Tongue (tissue), 2 donors: ENCODE data around the gene CUL3. TPM values are rescaled to one million over a fixed set of nuclear protein-coding genes. Genes with fewer than 3 reads are reported as not detected.

Source experiments
- DNase-seq: peaks from one replicate; pipeline ENCODE4 v3.0.0-alpha.2; 2015
- total RNA-seq: library from RNA; depleted of rRNA; stranded (reverse); fragments of >200 nt; gene quantifications from one replicate; pipeline ENCODE4 v1.2.3, GENCODE V29; 2014

Gene CUL3
- total RNA-seq, 1 donor from 2014 or later, result 107 TPM

DNA sequence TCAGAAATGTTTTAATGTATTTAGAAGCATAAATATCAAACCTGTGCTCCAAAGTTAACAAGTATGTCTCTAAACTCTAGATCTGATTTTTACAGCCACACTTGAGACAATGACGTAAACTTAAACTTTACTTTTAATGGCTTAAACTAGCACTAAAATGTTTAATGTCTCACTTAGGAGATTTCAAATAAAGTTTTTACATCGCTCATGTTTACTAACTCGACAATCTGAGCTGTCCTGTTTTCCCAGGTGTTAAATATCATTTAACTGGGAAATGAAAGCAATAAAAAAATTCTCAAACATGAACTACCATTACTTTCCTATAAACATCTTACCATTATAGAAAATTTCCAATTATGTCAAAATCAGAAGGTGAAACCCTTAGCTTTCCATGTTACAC is 113.0 kb downstream of the CUL3 start:
- no peak for DNase-seq

DNA sequence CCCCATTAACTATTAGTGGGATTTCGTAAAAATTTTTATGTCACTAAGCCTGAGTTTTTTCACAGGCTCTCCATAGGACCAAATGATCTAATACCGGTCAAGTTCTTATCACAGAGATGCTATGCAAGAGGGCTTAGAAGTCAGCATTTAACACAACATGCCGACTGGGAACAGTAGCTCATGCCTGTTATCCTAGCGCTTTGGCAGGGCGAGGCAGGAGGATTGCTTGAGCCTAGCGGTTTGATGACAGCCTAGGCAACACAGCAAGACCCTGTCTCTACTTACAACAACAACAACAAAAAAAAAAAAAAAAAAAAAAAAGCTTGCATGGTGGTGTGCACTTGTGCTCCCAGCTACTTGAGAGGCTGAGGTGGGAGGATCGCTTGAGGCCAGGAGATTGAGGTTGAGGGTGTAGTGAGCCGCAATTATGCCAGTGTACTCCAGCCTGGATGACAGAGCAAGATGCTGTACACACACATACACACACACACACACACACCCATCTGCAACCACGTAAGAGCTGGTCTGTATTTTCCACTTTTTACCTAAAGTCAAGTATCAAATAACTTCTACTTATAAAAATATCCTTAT is 115.7 kb downstream of the CUL3 start:
- DNase-seq, result no peak

DNA sequence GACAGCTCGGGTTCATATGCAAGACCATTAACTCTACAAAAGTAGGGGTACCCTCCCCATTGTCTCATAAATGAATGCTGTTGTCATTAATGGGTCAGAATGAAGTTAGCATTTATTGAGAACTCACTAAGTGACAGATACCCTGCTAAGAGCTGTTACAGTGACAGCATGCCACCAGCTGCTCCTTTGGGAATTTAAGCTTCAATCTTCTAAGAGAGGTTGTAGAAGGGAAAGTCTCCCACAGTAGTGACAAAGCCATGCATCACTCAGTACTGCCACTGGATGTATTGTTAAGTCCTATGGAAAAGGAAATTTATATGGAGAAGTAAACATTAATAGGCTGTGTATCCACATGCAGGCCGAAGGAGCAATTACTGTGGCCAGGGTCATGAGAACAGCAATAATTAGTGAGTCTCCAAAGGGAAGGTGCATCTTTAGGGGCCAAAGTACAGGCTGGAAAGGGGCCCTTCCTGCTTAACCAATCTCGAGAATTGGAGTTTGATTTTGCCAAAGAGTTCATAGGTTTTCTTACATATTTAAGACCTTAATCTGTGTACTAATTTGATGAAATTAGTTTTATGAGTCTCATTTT is 118.8 kb downstream of the CUL3 start:
- no peak for DNase-seq

DNA sequence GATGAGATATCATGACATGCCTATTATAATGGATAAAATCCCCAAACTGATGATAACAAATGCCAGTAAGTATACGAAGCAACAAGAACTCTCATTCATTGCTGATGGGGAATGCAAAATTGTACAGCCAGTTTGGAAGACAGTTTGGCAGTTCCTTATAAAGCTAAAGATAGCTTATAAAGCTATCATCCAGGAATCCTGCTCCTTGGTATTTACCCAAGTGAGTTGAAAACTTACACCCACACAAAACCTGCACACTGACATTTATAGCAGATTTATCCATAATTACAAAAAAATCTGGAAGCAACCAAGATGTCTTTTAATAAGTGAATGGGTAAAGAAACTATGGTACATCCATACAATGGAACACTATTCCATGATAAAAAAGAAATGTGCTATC is 123.8 kb downstream of the CUL3 start:
- no peak for DNase-seq

DNA sequence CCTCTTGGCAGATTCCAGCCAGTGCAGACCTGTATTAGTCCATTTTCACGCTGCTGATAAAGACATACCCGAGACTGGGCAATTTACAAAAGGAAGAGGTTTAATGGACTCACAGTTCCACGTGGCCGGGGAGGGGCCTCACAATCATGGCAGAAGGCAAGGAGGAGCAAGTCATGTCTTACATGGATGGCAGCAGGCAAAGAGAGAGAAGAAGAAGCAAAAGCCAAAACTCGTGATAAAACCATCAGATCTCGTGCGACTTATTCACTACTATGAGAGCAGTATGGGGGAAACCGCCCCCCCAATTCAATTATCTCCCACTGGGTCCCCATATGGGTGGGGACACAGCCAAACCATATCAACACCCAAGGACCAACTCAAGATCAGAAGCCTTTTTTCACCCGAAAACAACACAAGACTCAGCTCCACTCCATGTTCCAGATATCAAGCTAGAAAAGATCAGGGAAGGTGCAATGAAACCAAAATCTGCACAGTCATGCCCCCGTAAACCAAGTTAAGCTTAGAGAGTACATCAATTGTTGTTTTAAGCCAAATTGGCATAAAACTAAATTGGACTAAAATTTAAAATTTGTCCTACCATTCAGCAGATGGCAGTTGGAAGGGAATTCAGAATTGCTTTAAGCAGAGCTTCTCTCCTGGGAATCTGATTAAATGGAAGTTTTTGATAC is 127.6 kb downstream of the CUL3 start:
- no peak for DNase-seq

DNA sequence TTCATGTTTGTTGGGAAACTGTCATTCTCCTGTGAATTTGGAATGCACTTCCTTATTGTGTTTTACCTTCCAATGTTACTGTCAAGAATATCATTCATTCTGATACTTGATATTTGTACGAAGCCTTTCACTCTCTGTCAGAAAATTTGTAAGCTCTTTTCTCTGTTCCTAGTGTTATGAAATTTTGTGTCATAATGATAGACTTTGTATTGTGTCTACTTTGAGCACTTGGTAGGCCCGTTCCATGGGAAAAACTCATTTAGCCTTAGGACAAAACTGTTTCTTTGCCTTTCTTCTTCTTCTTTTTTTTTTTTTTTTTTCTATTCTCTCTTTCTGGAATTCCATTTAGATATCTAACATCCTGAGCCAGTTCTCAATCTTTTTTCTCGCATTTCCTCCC is 131.3 kb downstream of the CUL3 start:
- DNase-seq, result no peak

DNA sequence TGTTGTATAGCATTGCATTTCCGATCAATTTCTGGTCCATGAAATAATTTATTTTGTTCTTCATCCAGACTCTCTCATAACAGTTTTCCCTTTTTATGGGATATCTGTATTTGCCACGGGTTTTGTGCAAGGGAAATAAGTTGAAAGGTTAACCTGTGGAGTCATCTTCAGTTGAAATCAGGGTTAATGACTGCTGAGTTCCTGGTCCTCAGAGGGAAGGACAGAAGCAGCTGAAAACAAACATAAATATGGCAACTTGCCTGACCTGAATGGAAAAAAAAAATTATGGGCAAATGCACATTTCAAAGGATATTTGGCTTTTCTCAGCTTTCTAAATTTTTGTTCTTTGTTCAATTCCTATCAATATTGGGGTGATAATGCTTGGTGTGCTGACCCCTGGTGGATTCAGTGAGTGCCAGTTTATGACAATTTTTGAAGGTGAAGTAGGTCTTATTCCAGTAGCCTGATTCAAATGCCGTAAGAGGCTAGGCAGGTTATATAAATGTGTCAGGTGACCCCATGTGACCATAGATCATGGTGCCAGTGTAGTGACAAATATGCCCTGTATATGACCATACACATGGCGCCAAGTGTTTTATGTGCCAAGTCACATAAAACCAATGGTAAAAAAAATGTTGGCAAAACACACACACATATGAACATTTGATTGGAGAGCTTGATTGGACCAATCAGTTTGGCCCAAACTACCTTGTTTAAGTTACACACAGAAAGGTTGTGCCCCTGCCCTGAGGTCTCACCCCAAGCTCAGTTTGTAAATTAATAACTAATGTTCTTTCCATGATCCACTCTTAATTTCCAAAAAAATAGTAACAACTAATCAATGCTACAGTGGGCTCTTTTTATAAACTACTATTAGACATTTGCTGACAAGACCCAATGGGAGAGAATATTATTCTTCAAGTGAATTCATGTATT is 135.7 kb downstream of the CUL3 start:
- DNase-seq, result peak; percentile 36

DNA sequence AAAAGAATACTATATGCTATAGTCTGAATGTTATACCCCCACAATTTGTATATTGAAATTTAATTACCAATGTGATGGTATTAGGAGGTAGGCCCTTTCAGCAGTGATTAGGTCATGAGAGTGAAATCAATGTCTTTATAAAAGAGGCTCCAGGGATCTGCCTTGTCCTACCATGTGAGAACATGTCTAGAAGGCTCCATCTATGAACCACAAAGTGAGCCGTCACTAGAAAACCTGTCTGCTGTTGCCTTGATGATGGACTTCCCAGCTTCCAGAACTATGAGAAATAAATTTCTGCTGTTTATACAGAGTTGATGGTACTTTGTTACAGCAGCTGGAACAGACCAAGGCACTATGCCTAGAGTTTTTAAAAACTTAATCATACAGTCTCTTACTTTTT is 136.9 kb downstream of the CUL3 start:
- DNase-seq, result no peak

DNA sequence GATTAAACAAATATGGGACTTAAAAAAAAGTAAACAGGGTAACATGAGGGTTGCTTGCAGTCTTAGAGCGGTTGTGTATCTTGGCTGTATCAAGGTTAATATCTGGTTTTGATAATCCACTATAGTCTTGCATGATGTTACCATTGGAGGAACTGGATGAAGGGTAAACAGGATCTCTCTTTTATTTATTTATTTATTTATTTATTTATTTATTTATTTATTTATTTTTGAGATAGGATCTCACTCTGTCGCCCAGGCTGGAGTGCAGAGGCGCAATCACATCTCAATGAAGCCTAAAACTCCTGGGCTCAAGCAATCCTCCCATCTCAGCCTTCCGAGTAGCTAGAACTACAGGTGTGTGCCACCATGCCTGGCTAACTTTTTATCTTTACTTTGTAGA is 140.4 kb downstream of the CUL3 start:
- DNase-seq, result no peak

DNA sequence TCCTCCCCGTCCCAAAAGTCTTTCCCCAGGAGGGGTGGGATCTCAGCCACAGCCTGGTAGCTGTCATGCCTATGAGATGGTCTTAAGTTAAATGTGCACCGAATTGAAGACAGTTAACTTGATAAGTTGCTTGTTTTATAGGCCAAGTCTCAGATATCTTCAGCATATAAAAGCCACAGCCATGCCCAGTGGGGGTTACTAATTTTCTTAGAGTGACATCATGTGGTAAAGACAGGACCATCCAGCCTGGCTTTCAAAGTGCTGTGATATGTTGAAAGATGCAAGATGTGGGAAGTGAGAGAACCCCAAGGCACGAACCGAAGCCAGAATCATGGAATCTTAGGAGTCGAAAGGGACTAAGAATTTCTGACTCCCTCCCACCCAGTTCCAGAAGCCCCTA is 141.1 kb downstream of the CUL3 start:
- no peak for DNase-seq

DNA sequence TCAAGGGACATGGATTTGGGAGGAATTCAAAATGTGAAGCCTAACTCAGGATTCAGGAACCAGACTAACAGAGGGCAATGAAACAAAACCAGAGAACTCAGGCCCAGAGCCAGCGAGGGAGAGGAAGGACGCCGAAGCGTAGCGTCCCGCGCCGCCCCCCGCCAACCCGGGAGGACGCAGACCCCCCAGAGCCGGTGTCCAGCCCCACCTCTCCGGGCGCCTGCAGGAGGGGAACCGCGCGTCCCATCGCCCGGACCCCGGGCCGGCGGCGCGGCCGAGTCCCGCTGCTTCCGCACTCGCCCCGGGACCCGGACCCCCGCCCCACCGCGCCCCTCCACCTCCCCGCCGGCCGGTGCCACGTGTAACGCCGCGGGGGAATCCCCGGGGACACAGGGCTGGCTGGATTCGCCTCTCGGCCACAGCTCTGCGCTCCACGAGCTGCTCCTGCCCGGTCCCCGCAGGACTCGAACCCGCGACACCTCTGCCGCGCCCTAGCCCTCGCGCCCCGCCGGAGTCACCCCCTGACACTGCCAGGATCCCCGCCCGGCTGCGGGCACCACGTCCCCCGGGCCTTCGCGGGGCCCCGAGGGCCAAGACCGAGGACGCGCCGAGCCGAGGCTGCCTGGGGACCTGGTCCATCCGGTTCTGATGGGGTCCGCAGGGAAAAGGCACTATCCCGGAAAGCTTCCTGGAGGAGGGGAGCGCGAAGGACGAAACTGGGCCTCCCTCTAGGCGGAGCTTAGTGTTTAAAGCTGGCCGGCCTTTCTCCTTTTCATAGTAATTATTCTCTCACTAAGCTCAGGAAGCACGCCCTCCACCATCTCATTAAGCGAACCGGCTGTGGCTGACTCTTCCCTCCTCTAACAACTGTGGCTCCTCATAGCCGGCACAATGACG is 142.8 kb downstream of the CUL3 start:
- peak; percentile 68 for DNase-seq

DNA sequence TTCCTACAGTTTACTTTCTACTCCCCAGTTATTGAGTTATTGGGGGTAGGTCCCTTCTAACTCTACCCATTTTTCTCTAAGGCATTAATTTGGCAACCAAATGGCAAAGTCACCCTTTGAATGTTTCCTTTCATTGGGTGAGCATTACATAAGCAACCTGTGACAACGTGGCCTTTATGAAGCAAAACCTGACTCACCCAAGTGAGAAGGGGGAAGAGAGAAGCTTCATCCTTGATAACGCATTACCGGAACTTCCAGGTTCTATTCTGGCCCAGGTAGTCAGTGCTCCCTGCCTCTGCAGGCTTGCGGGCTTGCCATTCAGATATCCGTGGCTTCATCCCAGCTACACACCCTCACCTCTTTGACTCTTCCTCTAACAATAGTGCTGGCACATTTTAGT is 144.2 kb downstream of the CUL3 start:
- no peak for DNase-seq

DNA sequence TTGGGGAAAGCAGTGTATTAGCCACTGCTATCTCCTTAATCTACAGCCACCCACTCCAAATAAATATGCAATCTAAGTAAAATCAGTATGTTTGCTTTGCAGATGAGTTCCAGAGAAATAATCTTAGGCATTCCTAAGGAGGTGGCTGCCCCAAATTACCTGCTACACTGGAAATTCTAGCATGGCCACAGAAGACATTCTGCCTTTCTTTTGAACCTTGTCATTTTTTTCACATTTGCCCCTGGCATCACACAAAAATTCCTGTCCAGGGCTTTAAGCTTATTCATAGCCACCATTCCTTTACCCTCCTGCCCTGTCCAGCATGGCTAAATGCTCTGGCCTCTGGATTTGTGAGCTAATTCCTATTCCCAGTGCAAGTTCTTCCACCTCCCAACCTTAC is 146.4 kb downstream of the CUL3 start:
- no peak for DNase-seq

DNA sequence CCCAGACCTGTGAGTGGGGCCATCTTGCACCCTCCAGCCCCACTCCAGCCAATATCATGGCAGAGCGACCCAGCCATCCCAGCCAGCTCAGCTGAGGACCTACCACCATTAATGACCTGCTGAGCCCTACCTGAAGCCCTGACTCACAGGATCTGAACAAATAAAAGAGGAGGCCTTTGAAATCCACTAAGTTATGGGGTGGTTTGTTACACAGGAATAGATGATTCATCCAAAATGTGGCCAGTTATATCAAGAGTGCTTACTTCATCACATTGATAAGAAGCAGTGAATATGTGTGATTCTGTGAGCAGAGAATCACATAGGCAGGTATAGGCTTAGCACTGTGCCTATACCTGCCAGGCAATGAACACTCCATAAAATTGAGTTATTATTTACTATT is 148.5 kb downstream of the CUL3 start:
- no peak for DNase-seq

DNA sequence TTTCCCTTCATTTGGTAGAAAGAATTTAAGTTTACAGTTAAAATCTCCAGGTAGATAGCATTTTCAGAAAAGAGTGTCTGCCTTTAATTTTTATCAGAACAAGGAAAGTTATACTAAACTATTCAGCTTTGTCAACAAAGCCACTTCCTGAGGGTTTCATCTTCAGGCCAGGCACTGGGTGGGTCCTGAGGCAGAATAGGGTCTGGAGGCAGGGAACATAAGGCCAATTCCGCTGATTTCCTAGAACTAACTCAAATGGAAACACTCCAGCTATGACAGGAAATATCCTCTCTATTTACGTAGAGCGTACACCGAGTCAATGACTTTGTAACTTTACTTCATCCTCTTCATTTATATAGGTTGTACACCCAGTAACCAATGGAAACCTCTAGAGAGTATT is 150.5 kb downstream of the CUL3 start:
- no peak for DNase-seq

DNA sequence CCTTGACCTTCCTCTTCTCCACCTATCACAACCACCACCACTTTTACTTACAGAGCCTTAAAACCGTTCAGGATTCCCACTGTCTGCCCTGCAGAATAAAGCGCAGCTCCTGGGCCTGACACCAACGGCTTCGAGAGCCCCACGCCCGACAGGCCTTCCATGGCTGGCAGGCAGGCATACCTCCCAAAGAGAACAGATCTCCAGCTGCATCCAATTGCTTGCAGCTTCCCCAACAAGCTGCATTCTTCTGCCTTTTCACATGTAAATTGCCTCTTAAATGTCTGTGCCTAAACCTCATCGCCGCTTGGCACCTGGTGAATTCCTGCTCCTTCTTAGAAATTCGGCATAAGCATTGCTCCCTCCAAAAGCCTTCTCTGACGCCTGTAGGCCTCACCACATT is 151.7 kb downstream of the CUL3 start:
- DNase-seq, result no peak

DNA sequence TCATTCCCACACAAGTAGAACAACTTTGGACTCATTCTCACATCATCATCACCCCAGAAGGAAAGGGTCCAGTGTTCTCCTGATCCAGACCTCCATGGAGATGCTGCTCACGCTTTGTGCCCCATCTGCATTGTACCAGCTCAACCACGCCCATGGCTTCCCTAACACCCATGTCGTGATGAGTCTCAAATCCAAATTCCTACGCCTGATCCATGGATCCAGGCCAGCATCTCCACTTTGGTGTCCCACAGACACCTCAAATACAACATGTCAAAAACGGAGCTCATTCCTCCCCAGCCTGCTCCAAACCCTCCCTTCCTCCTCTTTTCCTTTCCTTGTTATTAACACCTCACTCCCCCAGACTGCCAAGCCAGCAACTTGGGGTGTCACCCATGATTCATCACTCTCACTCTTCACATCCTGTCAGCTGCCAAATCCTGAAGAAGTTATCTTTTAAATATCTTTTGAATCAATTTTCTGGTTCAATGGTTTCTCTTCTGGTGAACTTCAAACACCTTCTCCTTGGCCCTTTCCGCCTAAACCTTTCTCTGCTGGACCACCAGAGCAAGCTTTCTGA is 153.1 kb downstream of the CUL3 start:
- DNase-seq, result no peak

DNA sequence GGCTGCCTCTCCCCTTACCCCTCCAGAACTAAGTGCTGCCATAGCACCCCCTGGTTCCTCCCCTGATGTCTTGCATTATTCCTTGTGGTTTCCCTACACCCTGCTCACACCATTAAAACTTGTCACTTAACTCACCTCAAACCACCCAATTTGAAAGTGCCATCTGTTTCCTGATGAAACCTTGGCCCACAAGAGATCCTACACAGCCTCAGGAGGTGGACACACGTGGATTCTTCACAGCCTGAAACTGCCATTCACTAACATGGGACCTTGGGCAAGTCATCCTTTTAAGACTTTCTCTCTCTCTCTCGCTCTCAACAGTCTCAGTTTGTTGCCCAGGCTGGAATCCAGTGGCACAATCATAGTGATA is 155.7 kb downstream of the CUL3 start:
- DNase-seq, result no peak

DNA sequence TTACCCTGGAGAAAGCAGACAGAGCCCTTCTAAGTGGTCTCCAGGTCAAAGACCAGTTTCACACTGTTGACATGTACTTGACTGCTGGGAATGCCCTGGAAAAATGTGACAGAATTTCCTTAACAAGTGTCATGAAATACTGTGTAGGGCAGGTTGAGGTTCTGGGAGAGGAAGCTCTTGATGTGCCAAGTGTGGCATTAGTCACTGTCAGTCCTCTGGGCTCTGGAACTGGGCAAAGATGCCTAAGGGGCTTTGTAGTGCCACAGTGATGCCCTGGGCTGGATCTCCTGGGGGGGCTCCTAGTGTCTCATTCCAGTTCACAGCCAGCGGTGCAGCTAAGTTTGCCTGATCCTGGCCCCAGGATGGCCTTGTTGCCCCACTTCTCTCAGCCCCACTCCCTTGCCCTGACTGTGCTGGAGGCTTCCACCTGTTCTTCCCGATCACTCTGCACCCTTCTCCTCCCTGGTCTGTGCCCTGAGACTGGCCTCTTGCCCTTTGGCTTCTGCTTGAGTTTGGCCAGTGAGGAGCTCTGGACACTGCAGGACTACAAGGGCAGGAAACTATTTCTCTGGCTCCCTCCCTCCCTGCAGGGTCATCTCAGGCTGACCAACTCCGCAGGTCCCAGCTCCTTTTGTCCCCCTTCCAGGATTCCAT is 156.2 kb downstream of the CUL3 start:
- no peak for DNase-seq

DNA sequence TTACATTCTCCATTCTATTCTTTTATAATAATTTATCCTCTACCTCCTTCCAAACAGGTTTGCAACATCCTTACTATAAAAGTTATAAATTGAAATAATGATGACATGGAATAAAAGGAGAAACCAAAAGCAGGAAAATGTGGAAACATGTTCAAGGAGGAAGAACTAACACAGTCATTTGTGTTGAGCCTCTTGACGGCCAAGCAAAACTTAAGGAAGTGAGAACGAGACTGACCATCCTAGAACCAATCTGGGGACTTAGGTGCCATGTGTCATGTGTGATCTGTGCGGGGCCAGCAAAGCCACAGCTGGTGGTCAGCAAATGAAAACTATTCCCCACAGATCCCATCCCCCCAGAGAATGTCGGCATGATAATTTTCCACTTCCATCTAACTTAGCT is 157.7 kb downstream of the CUL3 start:
- DNase-seq, result no peak

DNA sequence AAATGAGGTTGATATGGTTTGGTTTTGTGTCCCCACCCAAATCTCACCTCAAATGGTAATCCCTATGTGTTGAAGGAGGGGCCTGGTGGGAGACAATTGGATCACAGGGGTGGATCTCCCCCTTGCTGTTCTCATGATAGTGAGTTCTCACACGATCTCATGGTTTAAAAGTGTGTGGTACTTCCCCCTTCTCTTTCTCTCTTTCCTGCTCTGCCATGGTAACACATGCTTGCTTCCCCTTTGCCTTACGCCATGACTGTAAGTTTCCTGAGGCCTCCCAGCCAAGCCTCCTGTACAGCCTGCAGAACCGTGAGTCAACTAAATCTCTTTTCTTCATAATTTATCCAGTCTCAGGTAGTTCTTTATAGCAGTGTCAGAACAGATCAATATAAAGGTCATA is 158.5 kb downstream of the CUL3 start:
- no peak for DNase-seq
